ENCODE data around the gene SIGLEC15. TPM values are rescaled to one million over a fixed set of nuclear protein-coding genes. Genes with fewer than 3 reads are reported as not detected.

Gene SIGLEC15
- total RNA-seq, 1 donor from 2014 or later, result 31.6 TPM

DNA sequence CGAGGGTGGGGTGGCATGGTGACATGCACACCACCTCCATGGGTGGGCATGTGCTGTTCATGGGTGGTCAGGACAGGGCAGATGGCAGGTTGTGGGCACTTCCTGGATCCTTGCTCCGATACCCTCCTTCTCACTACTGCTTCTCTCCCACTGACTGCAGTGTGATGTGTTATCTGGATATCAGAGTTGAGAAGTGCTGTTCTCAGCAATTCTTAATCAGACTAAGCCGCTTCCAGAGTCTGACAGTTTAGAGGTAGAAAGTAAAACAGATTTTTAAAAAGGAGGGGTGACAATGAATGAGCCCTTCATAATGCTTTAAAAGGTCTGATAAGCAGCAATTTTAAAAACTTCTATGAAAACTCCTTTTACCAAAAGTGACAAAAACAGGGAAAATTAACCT is 33.9 kb downstream of the SIGLEC15 start:
- TF ChIP-seq CTCF (IDR thresholded peaks at IDR 0.05; ENCODE audit: insufficient read depth, low read length, poor library complexity, severe bottlenecking), result no peak
- Histone ChIP-seq H3K36me3 (ENCODE audit: control insufficient read depth, insufficient read depth, low read length) (peaks cover 3% of the 10 kb centered on the region), H3K4me3 (ENCODE audit: low read depth, low read length) (no peak overlapping the region), H3K27me3 (ENCODE audit: control insufficient read depth, insufficient read depth, low read length) (no peaks in the 10 kb centered on the region)
- DNase-seq (ENCODE audit: low read depth), result no peak

DNA sequence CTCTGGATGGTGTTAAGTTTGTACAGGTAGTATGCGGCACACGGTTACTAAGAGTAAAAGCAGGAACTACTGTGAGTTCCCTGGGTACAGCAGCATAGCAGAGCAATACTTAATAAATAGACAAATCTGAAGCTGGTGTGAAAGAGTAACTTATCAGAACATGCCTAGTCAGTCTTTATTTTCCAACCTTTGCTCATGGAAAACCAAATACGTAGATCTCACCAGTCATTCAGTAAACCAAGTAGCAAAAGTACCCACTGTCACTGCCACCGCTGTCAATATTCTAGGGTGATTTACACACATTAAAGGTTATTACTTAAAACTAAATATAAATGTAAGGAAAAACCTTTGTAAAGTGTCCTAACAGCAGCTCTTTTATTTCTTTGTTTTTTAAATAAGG is 35.0 kb downstream of the SIGLEC15 start:
- no peak for TF ChIP-seq CTCF (IDR thresholded peaks at IDR 0.05; ENCODE audit: insufficient read depth, low read length, poor library complexity, severe bottlenecking)
- Histone ChIP-seq H3K36me3 (ENCODE audit: control insufficient read depth, insufficient read depth, low read length) (peaks cover 4% of the 10 kb centered on the region), H3K4me3 (ENCODE audit: low read depth, low read length) (no peak overlapping the region), H3K27me3 (ENCODE audit: control insufficient read depth, insufficient read depth, low read length) (no peaks in the 10 kb centered on the region)
- DNase-seq (ENCODE audit: low read depth), result no peak

DNA sequence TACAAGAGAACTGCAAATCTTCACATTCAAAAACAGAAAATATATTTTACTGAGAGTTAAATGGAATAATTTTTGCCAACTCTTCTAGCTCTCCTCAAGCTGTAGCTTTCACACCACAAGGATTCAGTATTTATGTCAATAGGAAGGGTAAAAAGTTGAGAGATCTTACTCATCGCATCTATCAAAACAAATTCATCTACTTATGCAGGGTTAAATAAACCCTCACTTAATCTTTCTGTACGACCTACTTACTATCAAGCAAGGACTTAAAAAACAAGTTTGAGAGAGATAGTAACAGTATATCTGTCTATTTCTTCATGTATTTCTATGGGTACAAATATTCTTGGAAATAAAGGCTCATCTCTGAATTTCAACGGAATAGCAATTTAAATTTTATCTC is 35.5 kb downstream of the SIGLEC15 start:
- Histone ChIP-seq H3K27me3 (ENCODE audit: control insufficient read depth, insufficient read depth, low read length) (no peaks in the 10 kb centered on the region), H3K4me3 (ENCODE audit: low read depth, low read length) (no peak overlapping the region), H3K36me3 (ENCODE audit: control insufficient read depth, insufficient read depth, low read length) (peaks cover 4% of the 10 kb centered on the region)
- no peak for DNase-seq (ENCODE audit: low read depth)
- TF ChIP-seq CTCF (IDR thresholded peaks at IDR 0.05; ENCODE audit: insufficient read depth, low read length, poor library complexity, severe bottlenecking), result no peak

GRCh38 chr18:45861926-45862325 is 36.5 kb downstream of the SIGLEC15 start:
- no peak for TF ChIP-seq CTCF (IDR thresholded peaks at IDR 0.05; ENCODE audit: insufficient read depth, low read length, poor library complexity, severe bottlenecking)
- DNase-seq (ENCODE audit: low read depth), result no peak
- Histone ChIP-seq H3K36me3 (ENCODE audit: control insufficient read depth, insufficient read depth, low read length) (peaks cover 4% of the 10 kb centered on the region), H3K4me3 (ENCODE audit: low read depth, low read length) (no peak overlapping the region), H3K27me3 (ENCODE audit: control insufficient read depth, insufficient read depth, low read length) (no peaks in the 10 kb centered on the region)

GRCh38 chr18:45863469-45863868 is 38.0 kb downstream of the SIGLEC15 start:
- DNase-seq (ENCODE audit: low read depth), result no peak
- Histone ChIP-seq H3K36me3 (ENCODE audit: control insufficient read depth, insufficient read depth, low read length) (peaks cover 4% of the 10 kb centered on the region), H3K27me3 (ENCODE audit: control insufficient read depth, insufficient read depth, low read length) (no peaks in the 10 kb centered on the region), H3K4me3 (ENCODE audit: low read depth, low read length) (no peak overlapping the region)
- no peak for TF ChIP-seq CTCF (IDR thresholded peaks at IDR 0.05; ENCODE audit: insufficient read depth, low read length, poor library complexity, severe bottlenecking)

DNA sequence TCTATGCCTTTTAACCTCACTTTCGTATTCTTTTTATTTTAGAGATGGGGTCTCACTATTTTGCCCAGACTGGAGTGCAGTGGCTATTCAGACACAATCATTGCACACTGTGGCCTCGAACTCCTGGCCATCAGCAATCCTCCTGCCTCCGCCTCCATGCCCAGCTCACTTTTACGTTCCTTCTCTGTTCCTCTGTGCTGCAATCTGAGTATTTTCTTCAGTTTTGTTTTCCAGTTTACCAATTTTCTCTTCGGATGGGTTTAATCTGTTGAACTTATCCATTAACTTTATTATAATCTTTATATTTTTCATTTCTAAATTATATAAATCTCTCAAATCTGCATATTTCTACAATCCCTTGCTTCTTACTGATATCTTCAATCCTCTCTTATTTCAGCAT is 38.6 kb downstream of the SIGLEC15 start:
- no peak for DNase-seq (ENCODE audit: low read depth)
- no peaks in the 10 kb centered on the region for H3K27me3 ChIP-seq (ENCODE audit: control insufficient read depth, insufficient read depth, low read length)
- peaks cover 4% of the 10 kb centered on the region for H3K36me3 ChIP-seq (ENCODE audit: control insufficient read depth, insufficient read depth, low read length)
- no peak for TF ChIP-seq CTCF (IDR thresholded peaks at IDR 0.05; ENCODE audit: insufficient read depth, low read length, poor library complexity, severe bottlenecking)
- H3K4me3 ChIP-seq (ENCODE audit: low read depth, low read length), result no peak overlapping the region
